Transverse colon (tissue), 4 donors: Measurements from ENCODE around the gene AMBP. TPM values are rescaled to one million over a fixed set of nuclear protein-coding genes. Genes with fewer than 3 reads are reported as not detected.

Experiments
- DNase-seq: peaks from one replicate; pipeline ENCODE4 v3.0.0-alpha.2; 2019
- H3K27ac ChIP-seq, 4 donors: fragments of 200-600 bp; sonication (generic); 2 replicates each; pipeline ENCODE4 v1.5.1; 2016 to 2018; ENCODE audit warnings: inconsistent platforms in 4 of 4
- H3K27me3 ChIP-seq: fragments of 200-600 bp; sonication (generic); 2 replicates; pipeline ENCODE4 v1.5.1; 2017; ENCODE audit warnings: inconsistent platforms
- H3K36me3 ChIP-seq, 4 donors: fragments of 200-600 bp; sonication (generic); 2 replicates each; pipeline ENCODE4 v1.5.1; 2017 to 2019; ENCODE audit warnings: inconsistent platforms in 4 of 4
- H3K4me1 ChIP-seq, 4 donors: fragments of 200-600 bp; sonication (generic); 2 replicates each; pipeline ENCODE4 v1.5.1; 2017 to 2020; ENCODE audit warnings: inconsistent platforms in 4 of 4
- H3K4me3 ChIP-seq, 4 donors: fragments of 200-600 bp; sonication (generic); 1 replicate in 1 of 4; 2 replicates in 3 of 4; pipeline versions ENCODE4 v1.5.1 to v1.6.1; 2017 to 2019; ENCODE audit warnings: inconsistent platforms in 4 of 4
- H3K9me3 ChIP-seq, 2 donors: fragments of 200-600 bp; sonication (generic); 2 replicates each; pipeline ENCODE4 v1.5.1; 2017 to 2019; ENCODE audit warnings: inconsistent platforms in 2 of 2
- EP300 ChIP-seq: sonication (generic); formaldehyde crosslinking; IDR thresholded peaks from one replicate; pipeline ENCODE4 v1.6.1; 2017; ENCODE audit warnings: antibody characterized with exemption, low read depth
- POLR2A ChIP-seq: fragments of 450-650 bp; IDR thresholded peaks from one replicate; pipeline ENCODE4 v1.6.1; 2016; ENCODE audit warnings: antibody characterized with exemption, mild to moderate bottlenecking, moderate library complexity
- POLR2AphosphoS5 ChIP-seq, 3 donors: sonication (generic); formaldehyde crosslinking; IDR thresholded peaks; one replicate each; pipeline ENCODE4 v1.6.1; 2016; ENCODE audit warnings: antibody characterized with exemption in 3 of 3
- WGBS, 2 donors: methylation state at CpG; one replicate each; pipeline ENCODE4 v1.1.5; 2018; ENCODE audit warnings: low coverage in 1 of 2; 5-methylcytosine and 5-hydroxymethylcytosine counted together
- in situ Hi-C, 4 donors: fragments of 200-750 bp; cut with MboI; loops; one replicate each; pipeline versions ENCODE4 v1.15.0 to v1.15.1; 2017; ENCODE audit warnings: low sequenced_read_pairs in 3 of 4, low pct_ligation_motif_present in 1 of 4, low pct_unique_long_range_greater_than_20kb in 1 of 4
- intact Hi-C: fragments of 100-400 bp; cut with DNase I; formaldehyde crosslinking; loops from one replicate; pipeline ENCODE4 v1.15.1; 2023; ENCODE audit warnings: low total_unique reads
- total RNA-seq, 4 donors: library from RNA; depleted of rRNA; stranded (reverse); fragments of >200 nt; gene quantifications; one replicate each; pipeline ENCODE4 v1.1.0, GENCODE V29; 2016
- TF ChIP-seq, protein P1 (sequence below), 5 experiments: fragments of 200-600 bp in 3 of 5; fragments of 450-650 bp in 2 of 5; sonication (generic) in 3 of 5; IDR thresholded peaks; 1 replicate in 2 of 5; 2 replicates in 3 of 5; pipeline ENCODE4 v1.5.1; 2016 to 2017; ENCODE audit warnings: antibody characterized with exemption in 5 of 5, inconsistent platforms in 3 of 5, mild to moderate bottlenecking in 2 of 5, moderate library complexity in 1 of 5

The AMBP gene
- total RNA-seq, 4 donors from 2014 or later, result 0.96 TPM; not detected in 3

- in situ Hi-C loops, result no loop called here
- peaks cover 0 to 5% (median 0%) of the 10 kb centered on the region in 4 donors for H3K4me1 ChIP-seq
- WGBS, 2 donors, result 50 to 79% methylated on average over 2 to 16 of the region's 16 CpGs
- TF ChIP-seq POLR2AphosphoS5 (IDR thresholded peaks at IDR 0.05) (no peak), EP300 (no peak), POLR2A (no peak)
- TF ChIP-seq, protein P1, sequence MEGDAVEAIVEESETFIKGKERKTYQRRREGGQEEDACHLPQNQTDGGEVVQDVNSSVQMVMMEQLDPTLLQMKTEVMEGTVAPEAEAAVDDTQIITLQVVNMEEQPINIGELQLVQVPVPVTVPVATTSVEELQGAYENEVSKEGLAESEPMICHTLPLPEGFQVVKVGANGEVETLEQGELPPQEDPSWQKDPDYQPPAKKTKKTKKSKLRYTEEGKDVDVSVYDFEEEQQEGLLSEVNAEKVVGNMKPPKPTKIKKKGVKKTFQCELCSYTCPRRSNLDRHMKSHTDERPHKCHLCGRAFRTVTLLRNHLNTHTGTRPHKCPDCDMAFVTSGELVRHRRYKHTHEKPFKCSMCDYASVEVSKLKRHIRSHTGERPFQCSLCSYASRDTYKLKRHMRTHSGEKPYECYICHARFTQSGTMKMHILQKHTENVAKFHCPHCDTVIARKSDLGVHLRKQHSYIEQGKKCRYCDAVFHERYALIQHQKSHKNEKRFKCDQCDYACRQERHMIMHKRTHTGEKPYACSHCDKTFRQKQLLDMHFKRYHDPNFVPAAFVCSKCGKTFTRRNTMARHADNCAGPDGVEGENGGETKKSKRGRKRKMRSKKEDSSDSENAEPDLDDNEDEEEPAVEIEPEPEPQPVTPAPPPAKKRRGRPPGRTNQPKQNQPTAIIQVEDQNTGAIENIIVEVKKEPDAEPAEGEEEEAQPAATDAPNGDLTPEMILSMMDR (IDR thresholded peaks at IDR 0.05), result no peak
- H3K27ac ChIP-seq, result no peak overlapping the region
- peaks cover 5% of the 10 kb centered on the region for H3K27me3 ChIP-seq
- no peak overlapping the region for H3K4me3 ChIP-seq
- DNase-seq, result no peak
- no peaks in the 10 kb centered on the region for H3K9me3 ChIP-seq
- intact Hi-C loops, result no loop called here
- no peaks in the 10 kb centered on the region for H3K36me3 ChIP-seq
These were observed 43.4 kb upstream of the AMBP start for GRCh38 chr9:114121227-114122135.

GRCh38 chr9:114120192-114121014, 42.3 kb upstream of the AMBP start:
- no peak for TF ChIP-seq EP300
- no peak for TF ChIP-seq POLR2AphosphoS5 (IDR thresholded peaks at IDR 0.05)
- in situ Hi-C loops (no loop called here), intact Hi-C loops (no loop called here)
- no peaks in the 10 kb centered on the region for H3K9me3 ChIP-seq
- peaks cover 5% of the 10 kb centered on the region for H3K27me3 ChIP-seq
- H3K27ac ChIP-seq, result no peak overlapping the region
- DNase-seq, result no peak
- 40 to 59% methylated on average over 2 to 4 of the region's 4 CpGs for WGBS, 2 donors
- peaks cover 0 to 5% (median 0%) of the 10 kb centered on the region in 4 donors for H3K4me1 ChIP-seq
- no peaks in the 10 kb centered on the region for H3K36me3 ChIP-seq
- no peak overlapping the region for H3K4me3 ChIP-seq

- TF ChIP-seq POLR2A, result no peak
- TF ChIP-seq POLR2AphosphoS5 (IDR thresholded peaks at IDR 0.05), result no peak
- TF ChIP-seq, protein P1 (IDR thresholded peaks at IDR 0.05), result no peak
- TF ChIP-seq EP300, result no peak
- no peaks in the 10 kb centered on the region for H3K36me3 ChIP-seq
- H3K9me3 ChIP-seq, result no peaks in the 10 kb centered on the region
- no peak for DNase-seq
- peaks cover 5% of the 10 kb centered on the region for H3K27me3 ChIP-seq
- H3K4me1 ChIP-seq, result peaks cover 0 to 5% (median 0%) of the 10 kb centered on the region in 4 donors
- in situ Hi-C loops, result no loop called here
- 30 to 40% methylated on average over 1 to 9 of the region's 9 CpGs for WGBS, 2 donors
- no peak overlapping the region for H3K4me3 ChIP-seq
- H3K27ac ChIP-seq, result no peak overlapping the region
- intact Hi-C loops, result no loop called here
These were observed 41.4 kb upstream of the AMBP start for GRCh38 chr9:114119242-114120191.

- DNase-seq, result no peak
- WGBS, 2 donors, result 61% methylated on average over 21 of the region's 21 CpGs; no CpG with 5 or more reads in 1 of the 2 donors
- TF ChIP-seq EP300 (no peak), POLR2A (no peak), POLR2AphosphoS5 (IDR thresholded peaks at IDR 0.05) (no peak)
- TF ChIP-seq, protein P1 (IDR thresholded peaks at IDR 0.05), result no peak
- Histone ChIP-seq H3K36me3 (no peaks in the 10 kb centered on the region), H3K4me1 (peaks cover 0 to 5% (median 0%) of the 10 kb centered on the region in 4 donors), H3K4me3 (no peak overlapping the region), H3K27me3 (peaks cover 5% of the 10 kb centered on the region), H3K9me3 (no peaks in the 10 kb centered on the region), H3K27ac (no peak overlapping the region)
- in situ Hi-C loops (no loop called here), intact Hi-C loops (no loop called here)
These were observed 40.1 kb upstream of the AMBP start for GRCh38 chr9:114117996-114118830.
